ENCODE data around the gene BRCA1.

Gene BRCA1

DNA sequence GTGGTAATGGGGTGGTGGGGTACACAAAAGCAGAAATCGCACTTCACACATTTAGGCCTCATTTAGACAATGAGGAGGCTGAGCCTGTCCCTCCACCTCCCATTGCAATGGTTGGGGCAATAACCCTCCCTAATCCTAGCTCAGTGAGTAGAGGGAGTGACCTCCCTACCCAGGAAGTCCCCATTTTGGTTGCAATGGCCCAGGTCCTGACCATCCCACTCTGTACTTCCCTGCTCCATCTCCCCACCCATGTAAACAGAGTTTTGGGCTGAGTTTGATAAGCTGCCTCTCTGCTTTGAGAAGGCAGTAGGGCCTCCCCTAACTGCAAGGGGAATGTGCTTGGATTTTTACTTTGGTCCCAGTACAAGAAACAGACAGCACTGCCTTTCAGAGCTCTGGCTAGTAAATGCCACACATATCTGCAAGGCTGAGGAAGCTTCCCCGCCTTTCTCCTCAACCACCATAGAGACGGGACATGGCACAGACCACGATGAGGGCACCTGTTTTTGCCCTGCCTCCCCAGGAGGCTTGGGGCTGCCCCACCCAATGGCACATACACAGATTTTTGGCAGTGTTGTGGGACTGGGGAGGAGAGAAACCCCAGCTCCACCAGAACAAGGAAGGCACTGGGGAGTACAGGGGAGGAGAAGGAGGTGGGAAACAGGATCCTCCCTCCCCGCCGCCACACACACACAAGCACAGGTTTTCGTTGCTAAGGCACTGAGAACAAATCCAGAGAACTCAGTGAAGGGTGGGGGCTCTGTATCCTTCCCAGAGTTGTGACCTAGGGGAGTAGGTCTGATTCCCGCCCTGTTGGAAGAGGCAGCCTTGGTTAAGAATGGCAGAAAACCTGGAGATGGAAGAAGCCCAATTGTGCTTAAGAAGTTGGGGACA is 110.3 kb downstream of the BRCA1 start:
- no peak for DNase-seq (ENCODE audit: low read depth)
- no peak overlapping the region for H3K4me3 ChIP-seq (ENCODE audit: control insufficient read depth, low read depth, low read length)
- TF ChIP-seq CTCF (IDR thresholded peaks at IDR 0.05; ENCODE audit: control insufficient read depth, insufficient read depth, low read depth, low read length, missing control alignments) = no peak

- H3K4me3 ChIP-seq (ENCODE audit: control insufficient read depth, low read depth, low read length) = no peak overlapping the region
- TF ChIP-seq CTCF (IDR thresholded peaks at IDR 0.05; ENCODE audit: control insufficient read depth, insufficient read depth, low read depth, low read length, missing control alignments) = no peak
- no peak for DNase-seq (ENCODE audit: low read depth)
Observed at GRCh38 chr17:43014020-43014648, 111.0 kb downstream of the BRCA1 start.

DNA sequence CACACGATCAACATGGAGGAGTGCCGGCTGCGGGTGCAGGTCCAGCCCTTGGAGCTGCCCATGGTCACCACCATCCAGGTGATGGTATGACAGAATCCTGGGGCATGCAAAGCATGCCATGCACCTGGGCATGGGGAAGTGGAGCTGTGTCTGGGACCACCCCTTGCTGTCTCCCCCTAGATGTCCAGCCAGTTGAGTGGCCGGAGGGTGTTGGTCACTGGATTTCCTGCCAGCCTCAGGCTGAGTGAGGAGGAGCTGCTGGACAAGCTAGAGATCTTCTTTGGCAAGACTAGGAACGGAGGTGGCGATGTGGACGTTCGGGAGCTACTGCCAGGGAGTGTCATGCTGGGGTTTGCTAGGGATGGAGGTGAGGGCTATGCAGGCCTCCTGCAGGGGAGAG is 111.9 kb downstream of the BRCA1 start:
- no peak for DNase-seq (ENCODE audit: low read depth)
- H3K4me3 ChIP-seq (ENCODE audit: control insufficient read depth, low read depth, low read length) = no peak overlapping the region
- TF ChIP-seq CTCF (IDR thresholded peaks at IDR 0.05; ENCODE audit: control insufficient read depth, insufficient read depth, low read depth, low read length, missing control alignments) = no peak

DNA sequence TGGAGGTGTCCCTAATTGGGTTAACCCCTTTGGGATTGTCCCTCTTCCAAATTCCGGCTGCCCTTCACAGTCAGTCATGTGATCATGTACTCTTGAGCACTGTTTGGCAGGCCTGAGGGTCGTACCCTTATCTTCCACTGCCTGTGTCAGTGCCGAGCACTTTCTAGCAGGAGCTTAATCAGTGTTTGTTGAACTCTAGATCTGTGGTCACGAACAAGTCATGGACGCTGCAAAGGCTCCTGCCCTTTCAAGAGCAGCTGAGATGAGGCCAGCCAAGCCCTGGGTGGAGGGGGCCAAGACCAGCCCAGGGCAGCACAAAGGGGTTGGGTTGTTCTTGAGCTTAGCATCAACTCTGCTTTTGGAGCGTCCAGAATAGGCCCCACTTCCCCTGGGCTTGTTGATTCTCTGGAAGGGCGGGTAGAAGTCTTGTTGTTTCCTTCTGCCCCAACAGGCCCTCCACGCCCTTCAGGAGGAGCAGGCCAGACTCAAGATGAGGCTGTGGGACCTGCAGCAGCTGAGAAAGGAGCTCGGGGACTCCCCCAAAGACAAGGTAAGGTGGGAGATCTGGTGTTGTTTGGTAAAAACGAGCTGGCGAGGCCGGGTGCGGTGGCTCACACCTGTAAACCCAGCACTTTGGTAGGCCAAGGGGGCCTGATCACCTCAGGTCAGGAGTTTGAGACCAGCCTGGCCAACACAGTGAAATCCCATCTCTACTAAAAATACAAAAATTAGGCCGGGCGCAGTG is 113.3 kb downstream of the BRCA1 start:
- no peak for TF ChIP-seq CTCF (IDR thresholded peaks at IDR 0.05; ENCODE audit: control insufficient read depth, insufficient read depth, low read depth, low read length, missing control alignments)
- no peak overlapping the region for H3K4me3 ChIP-seq (ENCODE audit: control insufficient read depth, low read depth, low read length)
- no peak for DNase-seq (ENCODE audit: low read depth)

DNA sequence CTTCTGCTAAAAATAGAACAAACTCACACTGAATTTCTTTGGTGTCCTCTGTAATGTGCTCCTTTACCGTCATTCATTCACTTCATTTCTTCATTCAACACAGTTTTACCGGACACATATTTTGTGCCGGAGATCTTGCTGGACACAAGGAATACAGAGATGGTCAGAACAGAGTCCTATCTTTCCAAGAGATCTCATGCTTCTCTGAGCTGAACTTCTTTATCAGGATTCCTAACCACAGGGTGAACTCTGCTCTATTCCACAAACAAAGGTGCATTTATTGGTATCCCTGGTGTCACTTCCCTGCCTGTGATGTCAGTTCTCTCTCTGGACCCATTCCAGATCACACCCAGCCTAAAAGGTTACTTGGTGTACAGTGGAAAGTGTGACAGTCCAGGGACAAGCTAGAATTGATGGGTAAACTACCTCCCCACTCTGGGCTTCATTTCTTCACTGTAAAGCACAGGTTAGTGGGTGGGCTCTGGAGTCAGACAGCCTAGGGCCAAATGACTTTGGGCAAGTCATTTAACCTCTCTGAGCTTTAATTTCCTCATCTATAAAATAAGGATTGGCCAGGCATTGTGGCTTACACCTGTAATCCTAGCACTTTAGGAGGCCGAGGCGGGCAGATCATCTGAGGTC is 114.4 kb downstream of the BRCA1 start:
- TF ChIP-seq CTCF (IDR thresholded peaks at IDR 0.05; ENCODE audit: control insufficient read depth, insufficient read depth, low read depth, low read length, missing control alignments) = no peak
- no peak overlapping the region for H3K4me3 ChIP-seq (ENCODE audit: control insufficient read depth, low read depth, low read length)
- DNase-seq (ENCODE audit: low read depth) = no peak
